RCC 7860 (cell line): ENCODE measurements around the gene KRT75.

Experiments used
- DNase-seq: peaks from one replicate; pipeline ENCODE4 v3.0.0-alpha.2; 2015; ENCODE audit warnings: low spot score
- FAIRE-seq: peaks from 2 replicates; lab custom pipeline; 2012; peaks lifted over from hg19 to GRCh38; lab: Jason Lieb, UNC

KRT75 gene

DNA sequence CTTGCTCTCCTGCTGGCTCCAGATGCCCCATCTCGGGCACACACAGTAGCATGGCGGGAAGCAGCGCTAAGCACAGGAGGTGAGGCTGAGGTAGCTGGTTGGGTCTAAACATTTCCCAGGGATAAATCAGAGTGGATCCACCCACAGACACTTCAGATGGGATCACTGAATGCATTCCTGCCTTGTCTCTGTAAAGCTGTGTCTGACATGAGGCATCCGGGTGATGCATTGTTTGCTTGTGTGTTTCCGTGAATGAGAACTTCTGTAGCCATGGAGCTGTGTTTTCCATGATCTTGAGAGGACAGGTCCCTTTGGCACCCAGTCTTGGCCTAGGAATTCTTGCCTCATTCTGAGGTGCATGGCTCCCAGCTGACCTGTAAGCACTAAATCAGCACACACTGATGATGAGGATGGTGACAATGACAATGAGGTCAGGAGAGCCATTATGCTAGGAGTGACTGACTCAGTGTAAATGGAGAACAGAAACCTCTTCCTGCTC lies 6.7 kb upstream of the KRT75 start:
- FAIRE-seq (no peak), DNase-seq (peak; percentile 93)

- FAIRE-seq (no peak), DNase-seq (peak; percentile 31)
Observed at GRCh38 chr12:52439845-52440244, 5.7 kb upstream of the KRT75 start.

GRCh38 chr12:52439420-52439819 lies 5.2 kb upstream of the KRT75 start:
- FAIRE-seq (no peak), DNase-seq (no peak)

DNA sequence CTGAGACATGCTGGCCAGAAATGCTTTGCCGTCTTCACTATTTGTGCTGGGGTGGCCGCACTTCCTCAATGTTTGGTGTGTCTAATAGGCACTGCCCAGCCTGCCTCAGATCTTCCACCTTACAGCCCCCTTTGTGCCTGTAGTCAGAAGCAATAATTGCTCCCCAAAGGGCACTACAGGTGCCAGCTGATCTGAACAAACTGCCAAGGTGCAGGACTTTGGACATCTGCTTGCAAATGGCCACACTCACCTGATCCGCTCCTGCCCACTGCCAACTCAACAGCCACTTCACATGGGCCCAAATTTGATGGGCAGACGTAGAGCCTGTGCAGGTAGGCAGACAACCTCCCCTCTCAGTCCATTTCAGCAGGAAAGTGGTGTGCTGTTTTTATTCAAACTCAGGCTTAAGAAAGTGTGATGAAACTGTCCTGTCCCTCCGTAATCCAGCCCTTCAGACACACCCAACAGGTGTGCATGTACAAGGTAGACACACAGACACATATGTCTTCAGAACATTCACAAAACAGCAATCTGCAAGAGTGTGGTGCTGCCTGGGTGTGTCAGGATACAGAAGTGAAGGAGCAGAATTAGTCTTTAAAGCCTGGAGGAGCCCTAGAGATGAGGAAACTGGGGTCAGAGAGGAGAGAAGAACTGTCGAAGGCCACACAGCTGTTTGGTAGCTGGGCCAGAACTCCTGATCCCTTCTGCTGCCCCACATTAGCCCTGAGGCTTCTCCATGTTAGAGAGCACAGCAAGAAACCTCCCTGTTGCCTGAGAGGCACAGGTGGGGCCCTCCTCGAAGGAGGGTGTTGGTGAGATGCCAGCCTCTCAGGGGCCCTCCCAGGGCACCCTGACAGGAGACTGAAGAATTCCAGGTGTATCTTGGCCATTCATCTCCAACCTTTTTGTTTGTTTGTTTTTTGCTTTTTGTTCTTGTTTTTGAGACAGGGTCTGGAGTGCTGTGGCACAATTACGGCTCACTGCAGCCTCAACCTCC lies 4.4 kb upstream of the KRT75 start:
- DNase-seq (no peak), FAIRE-seq (no peak)

DNA sequence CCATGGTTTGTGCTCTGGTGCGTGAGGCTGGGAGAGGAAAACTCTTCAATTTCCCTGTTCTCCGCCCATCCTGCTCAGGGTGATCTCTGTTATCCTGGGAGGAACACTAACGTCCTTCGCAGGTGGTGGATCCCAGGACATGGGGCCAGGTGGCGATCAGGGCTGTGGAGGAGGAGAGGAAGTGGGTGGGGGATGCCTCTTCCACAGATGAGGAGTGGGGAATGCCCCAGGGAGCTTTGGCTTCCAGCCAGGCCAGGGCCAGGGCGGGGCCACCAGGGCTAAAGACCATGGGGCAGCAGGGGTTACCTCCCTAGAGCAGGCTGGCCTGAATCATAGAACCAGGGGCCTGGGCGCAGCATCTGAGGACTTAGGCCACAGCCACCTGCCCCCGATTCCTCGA lies 3.3 kb upstream of the KRT75 start:
- FAIRE-seq (no peak), DNase-seq (no peak)

GRCh38 chr12:52436828-52437474 lies 2.8 kb upstream of the KRT75 start:
- FAIRE-seq (no peak), DNase-seq (no peak)

- FAIRE-seq: no peak
- peak; percentile 24 for DNase-seq
Observed at GRCh38 chr12:52436000-52436827, 2.0 kb upstream of the KRT75 start.

DNA sequence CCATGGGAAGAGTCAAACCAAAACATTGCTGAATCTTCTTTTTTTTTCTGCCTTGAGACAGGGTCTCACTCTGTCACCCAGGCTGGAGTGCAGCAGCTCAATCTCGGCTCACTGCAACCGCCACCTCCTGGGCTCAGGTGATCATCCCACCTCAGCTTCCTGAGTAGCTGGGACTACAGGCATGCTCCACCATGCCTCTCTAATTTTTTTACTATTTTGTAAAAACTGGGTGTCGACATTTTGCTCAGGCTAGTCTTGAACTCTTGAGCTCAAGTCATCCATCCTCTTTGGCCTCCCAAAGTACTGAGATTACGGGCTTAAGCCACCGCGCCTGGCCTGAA lies 1.5 kb upstream of the KRT75 start:
- FAIRE-seq (no peak), DNase-seq (no peak)

DNA sequence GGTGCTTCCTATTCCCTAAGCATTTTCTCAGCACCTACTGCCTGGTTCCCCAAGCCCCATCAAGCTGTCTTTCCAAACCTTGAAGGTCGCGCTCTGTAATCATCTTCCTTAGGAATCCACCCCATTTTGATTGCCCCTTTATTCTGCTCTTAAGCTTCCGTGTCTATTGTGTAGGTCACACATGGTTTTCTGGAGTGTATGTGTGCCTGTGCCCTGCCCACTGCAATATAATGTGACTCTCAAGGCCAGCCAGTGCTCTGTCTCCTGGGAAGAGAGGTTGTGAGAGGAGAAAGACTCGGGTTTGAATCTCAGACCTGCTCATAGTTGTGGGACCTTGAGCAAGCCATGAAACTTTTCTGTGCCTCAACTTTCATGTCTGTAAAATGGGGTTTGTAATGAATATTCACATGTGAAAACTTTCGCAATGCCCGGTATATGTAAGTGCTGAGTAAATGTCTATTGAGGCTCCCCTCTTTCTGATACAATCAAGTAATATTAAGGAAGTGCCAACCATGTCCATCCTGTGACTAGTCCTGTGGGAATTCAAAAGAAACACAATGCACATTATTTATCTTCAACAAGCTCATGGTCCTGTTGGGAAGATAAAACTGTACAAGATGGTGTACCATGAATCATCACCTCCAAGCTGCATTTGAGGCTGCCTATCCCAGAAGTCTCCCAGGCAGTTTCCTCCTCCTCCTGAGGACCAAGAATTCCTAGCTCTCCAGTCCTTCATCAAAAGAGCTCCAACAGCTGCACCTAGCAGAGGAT lies 774 bp upstream of the KRT75 start:
- FAIRE-seq (no peak), DNase-seq (peak; percentile 10)

DNA sequence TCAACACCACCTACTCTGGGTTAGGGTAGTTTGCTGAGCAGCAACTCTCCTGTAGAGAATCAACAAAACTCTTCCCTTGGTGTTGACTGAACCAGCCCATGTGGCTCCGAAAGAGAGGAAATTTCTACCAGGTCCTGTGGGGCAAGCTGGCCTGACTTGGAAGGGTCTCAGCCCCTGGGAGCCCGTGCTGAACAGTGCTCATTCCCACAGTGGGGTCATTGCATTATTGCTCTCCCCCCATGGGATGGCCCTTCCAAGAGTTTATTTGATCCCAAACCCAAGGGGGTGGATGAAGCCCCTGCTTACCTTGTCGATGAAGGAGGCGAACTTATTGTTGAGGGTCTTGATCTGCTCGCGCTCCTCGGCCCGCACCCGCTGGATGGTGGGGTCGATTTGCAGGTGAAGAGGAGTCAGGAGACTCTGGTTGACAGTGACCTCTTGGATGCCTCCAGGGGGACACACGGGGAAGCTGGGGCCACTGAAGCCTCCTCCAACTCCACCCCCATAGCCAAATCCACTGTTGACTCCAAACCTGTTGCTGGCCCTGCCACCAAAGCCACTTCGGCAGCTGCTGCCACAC lies 580 bp downstream of the KRT75 start:
- DNase-seq: no peak
- no peak for FAIRE-seq

DNA sequence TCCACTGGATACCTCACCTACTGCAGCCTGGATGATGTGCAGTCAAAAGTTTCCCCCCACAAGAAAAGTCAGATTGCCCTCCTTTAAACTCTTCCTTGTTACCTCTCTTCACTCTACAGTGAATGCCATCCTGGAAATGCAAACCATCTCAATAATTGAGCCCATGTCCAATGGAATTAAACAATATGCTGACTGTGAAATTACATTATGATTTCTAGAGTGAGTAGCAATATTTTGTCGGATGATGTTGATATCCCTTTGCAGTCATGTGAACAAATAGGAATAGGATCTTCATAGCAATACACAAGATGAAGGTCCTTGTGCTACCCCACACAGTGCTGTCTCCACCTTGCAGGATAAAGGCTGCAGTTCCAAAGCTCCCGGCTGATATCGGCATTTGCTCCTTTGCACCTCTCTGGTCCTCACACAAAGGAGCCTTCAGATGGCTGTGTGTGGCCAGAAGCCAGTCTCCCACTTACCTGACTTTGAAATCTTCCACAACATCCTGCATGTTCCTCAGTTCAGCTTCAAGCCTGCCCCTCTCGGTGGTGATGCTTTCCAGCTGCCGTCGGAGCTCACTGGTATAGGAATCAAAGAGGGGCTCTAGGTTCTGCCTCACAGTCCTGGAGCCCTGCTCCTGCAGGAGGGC lies 1.5 kb downstream of the KRT75 start:
- DNase-seq: no peak

GRCh38 chr12:52428121-52428520 lies 6.0 kb downstream of the KRT75 start:
- DNase-seq (no peak), FAIRE-seq (no peak)

More for the DNA sequence above, 1.5 kb downstream of the KRT75 start:
- FAIRE-seq: no peak

DNA sequence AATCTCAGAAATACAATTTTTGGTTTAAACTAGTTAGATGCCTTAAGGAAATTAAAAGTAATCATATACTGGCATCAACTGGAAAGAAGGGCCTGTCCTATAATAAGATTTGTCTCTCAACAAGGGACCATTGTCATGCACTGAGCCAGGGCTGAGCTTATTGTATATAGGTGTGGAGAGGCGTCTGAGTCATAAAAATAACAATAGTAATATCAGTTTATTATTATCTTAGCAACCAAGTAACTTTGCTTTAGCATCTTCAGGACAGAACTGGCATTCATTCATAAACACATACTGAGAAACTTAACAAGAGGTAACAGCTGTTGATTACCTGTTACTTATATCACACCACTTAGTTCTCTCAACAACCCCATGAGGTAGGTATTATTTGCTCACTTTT lies 7.1 kb downstream of the KRT75 start:
- FAIRE-seq: no peak
- no peak for DNase-seq

DNA sequence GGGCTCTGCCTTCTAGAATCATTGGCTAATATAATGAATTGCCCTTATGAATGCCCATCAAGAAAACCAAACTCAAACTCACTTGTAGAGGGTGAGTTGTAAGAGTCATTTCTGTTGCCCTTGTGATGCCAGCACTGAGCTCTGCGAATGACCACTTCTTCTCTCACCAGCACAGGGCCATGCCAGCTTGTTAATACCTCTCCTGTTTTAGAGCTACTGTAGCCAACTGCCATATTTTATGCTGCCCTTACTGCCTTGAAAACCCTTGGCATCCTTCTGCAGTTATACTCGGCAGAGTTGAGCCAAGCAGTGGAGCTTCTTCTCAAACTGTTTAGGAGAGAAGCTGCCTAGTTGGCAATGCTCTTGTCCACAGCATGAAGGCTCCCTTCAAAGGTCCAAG lies 8.1 kb downstream of the KRT75 start:
- DNase-seq (no peak), FAIRE-seq (no peak)

- FAIRE-seq: no peak
- DNase-seq: no peak
Observed at GRCh38 chr12:52425466-52425865, 8.7 kb downstream of the KRT75 start.

GRCh38 chr12:52423661-52424500 lies 10.3 kb downstream of the KRT75 start:
- DNase-seq: no peak
- FAIRE-seq: no peak

- FAIRE-seq (no peak), DNase-seq (no peak)
Observed at GRCh38 chr12:52423035-52423434, 11.1 kb downstream of the KRT75 start.

- FAIRE-seq (no peak), DNase-seq (peak; percentile 16)
Observed at GRCh38 chr12:52419656-52420055, 14.5 kb downstream of the KRT75 start.
